Tibial artery (tissue), 4 donors: ENCODE results near the gene ZBTB17.

Experiments used
- DNase-seq, 2 donors: peaks; one replicate each; pipeline ENCODE4 v3.0.0-alpha.2; 2019
- H3K27ac ChIP-seq, 2 donors: fragments of 200-600 bp; sonication (generic) in 1 of 2; 1 replicate in 1 of 2; 2 replicates in 1 of 2; pipeline ENCODE4 v1.5.1; 2018 to 2019; ENCODE audit warnings: mild to moderate bottlenecking in 1 of 2
- H3K27me3 ChIP-seq, 2 donors: fragments of 200-600 bp; sonication (generic) in 1 of 2; one replicate each; pipeline versions ENCODE4 v1.5.1 to v1.6.0; 2016 to 2019
- H3K36me3 ChIP-seq, 3 donors: fragments of 200-600 bp; sonication (generic) in 2 of 3; one replicate each; pipeline ENCODE4 v1.5.1; 2016 to 2019; ENCODE audit warnings: mild to moderate bottlenecking in 2 of 3
- H3K4me1 ChIP-seq, 4 donors: fragments of 200-600 bp; sonication (generic) in 2 of 4; 1 replicate in 3 of 4; 2 replicates in 1 of 4; pipeline ENCODE4 v1.5.1; 2016 to 2019
- H3K4me3 ChIP-seq, 2 donors: fragments of 200-600 bp; sonication (generic) in 1 of 2; 1 replicate in 1 of 2; 2 replicates in 1 of 2; pipeline ENCODE4 v1.5.1; 2018 to 2019; ENCODE audit warnings: mild to moderate bottlenecking in 2 of 2
- H3K9me3 ChIP-seq, 3 donors: fragments of 200-600 bp; sonication (generic) in 1 of 3; one replicate each; pipeline ENCODE4 v1.5.1; 2016 to 2019
- CTCF ChIP-seq, 2 experiments: fragments of 200-600 bp in 1 of 2; fragments of 450-650 bp in 1 of 2; IDR thresholded peaks; one replicate each; pipeline ENCODE4 v1.5.1; 2017 to 2019; ENCODE audit warnings: antibody characterized with exemption in 2 of 2, mild to moderate bottlenecking in 1 of 2, moderate library complexity in 1 of 2
- intact Hi-C: fragments of 100-400 bp; cut with DNase I; formaldehyde crosslinking; loops from one replicate; pipeline ENCODE4 v1.15.0; 2023; ENCODE audit warnings: low total_unique reads

The ZBTB17 gene

GRCh38 chr1:15935056-15935950 is 40.6 kb downstream of the ZBTB17 start:
- intact Hi-C loops, result no loop called here
- H3K9me3 ChIP-seq, result no peaks in the 10 kb centered on the region

GRCh38 chr1:15934211-15935055 is 41.5 kb downstream of the ZBTB17 start:
- intact Hi-C loops, result no loop called here
- Histone ChIP-seq H3K27me3 (no peaks in the 10 kb centered on the region), H3K27ac (no peak overlapping the region), H3K9me3 (no peaks in the 10 kb centered on the region), H3K36me3 (peaks cover 98 to 100% (median 99%) of the 10 kb centered on the region in 3 donors), H3K4me3 (no peak overlapping the region), H3K4me1 (peaks cover 0 to 17% (median 5%) of the 10 kb centered on the region in 4 donors)
- TF ChIP-seq CTCF (IDR thresholded peaks at IDR 0.05), result no peak
- no peak for DNase-seq

More at GRCh38 chr1:15935056-15935950, 40.6 kb downstream of the ZBTB17 start:
- Histone ChIP-seq H3K36me3 (peaks cover 96 to 100% (median 98%) of the 10 kb centered on the region in 3 donors), H3K4me3 (no peak overlapping the region), H3K4me1 (peaks cover 0 to 17% (median 6%) of the 10 kb centered on the region in 4 donors), H3K27me3 (no peaks in the 10 kb centered on the region), H3K27ac (no peak overlapping the region)
- TF ChIP-seq CTCF (IDR thresholded peaks at IDR 0.05), result no peak
- no peak for DNase-seq

- intact Hi-C loops, result no loop called here
- Histone ChIP-seq H3K4me1 (peaks cover 0 to 17% (median 3%) of the 10 kb centered on the region in 4 donors), H3K27ac (no peak overlapping the region), H3K9me3 (no peaks in the 10 kb centered on the region), H3K27me3 (no peaks in the 10 kb centered on the region), H3K36me3 (peaks cover 96 to 100% (median 99%) of the 10 kb centered on the region in 3 donors), H3K4me3 (no peak overlapping the region)
- no peak for TF ChIP-seq CTCF (IDR thresholded peaks at IDR 0.05)
- no peak for DNase-seq
Measured at GRCh38 chr1:15933684-15934083, 42.2 kb downstream of the ZBTB17 start.

- Histone ChIP-seq H3K36me3 (peaks cover 96 to 100% (median 99%) of the 10 kb centered on the region in 3 donors), H3K9me3 (no peaks in the 10 kb centered on the region), H3K4me3 (no peak overlapping the region), H3K27ac (no peak overlapping the region), H3K4me1 (peaks cover 0 to 13% (median 2%) of the 10 kb centered on the region in 4 donors), H3K27me3 (no peaks in the 10 kb centered on the region)
- no peak for TF ChIP-seq CTCF (IDR thresholded peaks at IDR 0.05)
- DNase-seq, result no peak
- intact Hi-C loops, result no loop called here
Measured at GRCh38 chr1:15932612-15933011, 43.3 kb downstream of the ZBTB17 start.

- no peak for TF ChIP-seq CTCF (IDR thresholded peaks at IDR 0.05)
- Histone ChIP-seq H3K36me3 (peaks cover 96 to 99% (median 97%) of the 10 kb centered on the region in 3 donors), H3K4me3 (no peak overlapping the region)
Measured at GRCh38 chr1:15931884-15932283, 44.0 kb downstream of the ZBTB17 start.

More at GRCh38 chr1:15931884-15932283, 44.0 kb downstream of the ZBTB17 start:
- peaks cover 0 to 13% (median 2%) of the 10 kb centered on the region in 4 donors for H3K4me1 ChIP-seq
- no peaks in the 10 kb centered on the region for H3K9me3 ChIP-seq
- intact Hi-C loops, result no loop called here
- no peaks in the 10 kb centered on the region for H3K27me3 ChIP-seq
- H3K27ac ChIP-seq, result no peak overlapping the region
- DNase-seq, result no peak
